T-helper 22 cell (primary cell): ENCODE results near the gene SPINT1.
A peak's percentile ranks its signal among the peaks of the same experiment; 100 is the strongest.
"Not testable (repeated sequence)": the region's sequence is repeated elsewhere in the genome, so short reads cannot be mapped to it uniquely, and the experiment has no call there.

Experiments
- DNase-seq: peaks from one replicate; pipeline ENCODE4 v3.0.0-alpha.2; 2020; ENCODE audit warnings: low read depth

Gene SPINT1

GRCh38 chr15:40859206-40859851 is 15.5 kb downstream of the SPINT1 start:
- DNase-seq = peak; percentile 52

DNA sequence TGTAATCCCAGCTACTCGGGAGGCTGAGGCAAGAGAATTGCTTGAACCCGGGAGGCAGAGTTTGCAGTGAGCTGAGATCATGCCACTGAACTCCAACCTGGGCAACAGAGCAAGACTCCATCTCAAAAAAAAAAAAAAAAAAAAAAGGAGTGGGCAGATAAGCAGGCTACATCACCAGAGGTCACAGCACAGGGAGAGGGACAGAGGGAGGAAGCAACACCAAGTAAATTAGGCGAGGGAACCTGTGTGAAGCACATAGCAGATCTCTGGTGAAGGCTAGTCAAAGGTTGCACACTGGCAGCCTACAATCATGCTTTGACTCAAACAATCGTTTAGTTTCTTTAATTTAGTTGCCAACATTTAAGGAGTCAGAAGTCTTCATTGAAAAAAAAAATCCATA is 17.3 kb downstream of the SPINT1 start:
- not testable (repeated sequence) for DNase-seq

- no peak for DNase-seq
Measured at GRCh38 chr15:40863660-40864270, 19.9 kb downstream of the SPINT1 start.

GRCh38 chr15:40867199-40867598 is 23.4 kb downstream of the SPINT1 start:
- DNase-seq = no peak

DNA sequence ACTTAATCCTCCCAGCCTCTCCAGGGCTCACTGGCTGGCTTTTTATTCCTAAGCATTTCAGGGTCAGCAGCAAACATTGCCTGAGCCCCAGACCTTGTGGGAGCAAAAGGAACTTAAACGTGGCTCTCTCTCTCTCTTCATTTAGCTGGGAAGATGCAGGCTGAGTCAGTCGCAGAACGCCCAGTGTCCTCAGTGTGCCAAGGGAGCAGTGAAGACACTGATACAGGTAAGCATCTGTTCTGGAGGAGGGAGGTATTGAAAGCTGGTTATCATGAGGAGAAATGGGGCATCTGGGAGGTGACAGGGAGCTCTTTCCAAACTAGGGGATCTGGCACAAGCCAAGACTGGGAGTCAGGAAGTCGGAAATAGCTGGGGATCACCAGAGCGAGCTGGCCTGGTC is 25.8 kb downstream of the SPINT1 start:
- DNase-seq = no peak

GRCh38 chr15:40870716-40871115 is 26.9 kb downstream of the SPINT1 start:
- DNase-seq = no peak

DNA sequence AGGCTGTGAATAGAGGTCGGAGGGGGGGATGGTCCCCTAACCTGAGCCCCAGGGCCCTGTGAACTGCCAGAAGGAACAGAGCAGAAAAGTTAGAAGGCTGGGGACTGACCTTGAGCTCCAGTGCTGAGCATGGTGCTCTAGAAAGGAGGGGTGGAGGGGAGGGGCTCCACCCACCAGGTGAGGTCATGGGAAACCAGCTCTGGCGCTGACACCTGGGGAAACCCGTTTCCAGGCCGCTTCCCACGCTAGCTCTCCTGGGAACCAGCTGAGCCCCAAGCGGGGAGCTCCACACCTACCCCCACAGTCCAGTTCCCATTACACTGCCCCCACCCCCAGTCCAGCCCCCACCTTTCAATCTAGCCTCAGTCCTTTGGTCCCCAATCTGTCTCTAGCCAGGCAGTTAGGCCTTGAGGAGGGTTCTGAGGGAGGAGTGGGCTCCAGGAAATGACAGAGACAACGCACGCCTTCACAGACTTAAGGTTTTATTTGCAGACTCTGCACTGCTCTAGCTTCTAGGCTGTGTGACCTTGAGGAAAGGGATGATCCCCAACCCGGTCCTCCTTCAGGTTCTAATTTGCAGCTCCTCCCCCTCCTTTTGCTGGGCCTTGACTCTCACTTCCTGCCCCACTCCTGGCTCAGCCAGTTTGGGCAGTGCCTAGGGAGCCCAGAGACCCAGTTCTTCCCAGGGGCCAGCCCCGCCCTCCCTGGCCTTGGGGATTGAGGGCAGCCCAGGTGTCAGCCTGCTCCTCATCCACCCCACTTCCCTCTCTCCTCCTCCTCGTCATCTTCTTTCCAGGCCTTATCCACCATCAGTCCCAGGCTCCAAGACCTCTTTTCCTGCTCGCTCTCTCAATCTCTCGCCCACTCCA is 28.1 kb downstream of the SPINT1 start:
- DNase-seq = no peak

DNA sequence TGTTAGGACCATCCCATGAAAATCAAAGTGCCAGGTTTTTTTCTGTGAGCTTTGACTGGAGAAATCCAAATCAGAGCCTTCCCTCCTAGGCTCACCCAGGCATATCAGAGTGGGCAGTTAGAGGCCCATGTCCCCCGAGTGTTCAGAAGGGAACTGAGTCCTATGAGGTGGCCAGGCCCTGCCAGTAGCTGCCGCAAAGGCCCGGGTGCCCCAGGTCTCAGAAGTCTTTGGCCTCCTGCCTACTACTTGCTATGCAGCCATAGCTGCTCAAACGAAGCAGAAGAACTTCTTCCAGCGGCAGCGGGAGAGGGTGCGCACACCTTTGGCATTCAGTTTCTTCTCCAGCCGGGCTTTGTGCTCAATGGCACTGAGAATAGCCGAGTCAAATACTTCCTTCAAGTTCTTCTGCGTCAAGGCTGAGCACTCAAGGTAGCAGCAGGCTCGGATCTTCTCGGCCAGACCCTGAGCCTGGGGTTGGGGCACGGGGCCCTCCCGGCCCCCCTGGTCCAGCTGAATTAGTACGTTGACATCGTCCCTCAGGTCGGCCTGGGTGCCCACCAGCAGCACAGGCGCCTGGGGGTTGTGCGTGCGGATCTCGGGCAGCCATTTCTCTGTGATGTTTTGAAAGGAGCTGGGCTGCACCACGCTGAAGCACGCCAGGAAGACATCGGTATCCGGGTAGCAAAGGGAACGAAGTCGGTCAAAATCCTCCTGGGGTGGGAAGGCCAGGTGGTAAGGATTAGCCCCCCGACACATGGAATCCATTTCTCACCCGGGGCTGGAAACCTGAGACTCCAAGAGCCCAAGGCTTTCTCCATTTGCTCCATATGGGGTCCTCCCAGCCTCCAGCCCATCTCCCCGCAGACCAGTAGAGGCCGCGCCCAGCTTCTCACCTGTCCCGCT is 29.2 kb downstream of the SPINT1 start:
- no peak for DNase-seq

- DNase-seq = peak; percentile 48
Measured at GRCh38 chr15:40873694-40874561, 30.1 kb downstream of the SPINT1 start, which contains the start of gene RHOV. TSS of gene RHOV (minus strand) at chr15:40874234. CDS start at chr15:40874139, 95 bp downstream.

GRCh38 chr15:40875991-40876730 is 32.3 kb downstream of the SPINT1 start:
- DNase-seq = no peak

DNA sequence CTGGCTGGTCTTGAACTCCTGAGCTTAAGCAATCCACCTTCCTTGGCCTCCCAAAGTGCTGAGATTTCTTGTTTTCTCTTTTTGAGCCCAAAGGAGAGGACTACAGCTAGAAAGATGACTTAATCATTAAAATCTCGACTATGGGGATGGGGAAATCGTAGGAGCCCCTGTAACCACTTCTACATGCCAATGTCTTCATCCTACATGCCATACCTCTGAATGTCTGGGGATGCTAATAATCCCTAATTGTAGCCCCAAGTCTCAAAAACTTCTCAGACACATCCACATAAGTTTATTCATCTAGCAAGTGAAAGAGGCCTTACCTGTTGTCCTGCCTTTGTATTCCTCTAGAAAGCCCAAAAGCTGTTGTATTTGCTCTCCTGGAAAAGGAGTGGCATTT is 33.8 kb downstream of the SPINT1 start:
- no peak for DNase-seq

- DNase-seq = no peak
Measured at GRCh38 chr15:40878785-40879184, 34.9 kb downstream of the SPINT1 start.

GRCh38 chr15:40879609-40880008 is 35.8 kb downstream of the SPINT1 start:
- DNase-seq = no peak

GRCh38 chr15:40881351-40881750 is 37.5 kb downstream of the SPINT1 start:
- DNase-seq = no peak

DNA sequence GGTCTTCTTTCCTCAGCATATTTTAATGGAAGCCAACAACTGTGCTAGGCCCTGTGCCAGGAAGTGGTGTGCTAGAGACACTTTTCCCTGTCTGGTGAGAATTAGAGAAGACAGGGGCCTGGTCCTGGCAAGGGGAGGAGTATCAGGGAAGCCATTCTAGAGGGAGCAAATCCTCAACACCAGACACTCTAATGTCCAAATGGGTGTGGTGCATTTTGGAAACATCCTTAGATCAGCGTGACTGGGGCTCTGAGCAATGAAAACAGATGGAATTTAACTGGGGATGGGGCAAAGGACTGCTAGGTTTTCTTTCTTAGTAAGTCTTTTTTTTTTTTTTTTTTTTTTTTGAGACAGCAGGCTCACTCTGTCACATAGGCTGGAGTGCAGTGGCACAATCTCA is 42.7 kb downstream of the SPINT1 start:
- no peak for DNase-seq

DNA sequence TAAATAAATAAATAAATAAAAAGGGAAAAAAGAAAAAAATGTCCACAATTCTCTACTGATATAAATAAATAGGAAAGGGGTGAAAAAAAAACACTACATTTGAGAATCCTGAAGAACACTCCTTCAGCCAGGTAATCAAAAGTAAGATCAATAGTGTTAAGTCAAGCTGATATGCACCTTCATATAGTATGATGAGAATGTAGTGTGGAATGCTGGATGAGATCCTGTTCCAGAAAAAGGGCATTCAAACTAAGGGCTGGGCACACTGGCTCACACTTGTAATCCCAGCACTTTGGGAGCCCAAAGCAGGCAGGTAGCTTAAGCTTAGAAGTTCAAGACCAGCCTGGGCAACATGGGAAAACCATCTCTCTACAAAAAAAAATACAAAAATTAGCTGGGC is 45.3 kb downstream of the SPINT1 start:
- no peak for DNase-seq

DNA sequence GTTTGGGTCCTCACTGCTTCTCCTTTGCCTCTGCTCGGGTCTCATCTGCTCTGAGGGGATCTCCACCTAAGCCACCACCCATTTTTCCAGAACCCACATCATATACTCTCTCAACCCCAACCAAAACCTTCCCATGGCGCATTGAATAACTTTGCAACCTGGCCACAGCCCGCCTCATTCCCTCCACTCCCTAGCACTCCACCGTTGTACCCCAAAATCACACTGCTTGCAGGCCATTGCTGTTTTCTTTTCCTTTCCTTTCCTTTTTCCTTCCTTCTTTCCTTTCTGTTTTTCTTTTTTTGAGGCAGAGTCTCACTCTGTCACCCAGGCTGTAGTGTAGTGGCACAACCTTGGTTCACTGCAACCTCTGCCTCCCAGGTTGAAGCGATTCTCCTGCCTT is 47.3 kb downstream of the SPINT1 start:
- no peak for DNase-seq

DNA sequence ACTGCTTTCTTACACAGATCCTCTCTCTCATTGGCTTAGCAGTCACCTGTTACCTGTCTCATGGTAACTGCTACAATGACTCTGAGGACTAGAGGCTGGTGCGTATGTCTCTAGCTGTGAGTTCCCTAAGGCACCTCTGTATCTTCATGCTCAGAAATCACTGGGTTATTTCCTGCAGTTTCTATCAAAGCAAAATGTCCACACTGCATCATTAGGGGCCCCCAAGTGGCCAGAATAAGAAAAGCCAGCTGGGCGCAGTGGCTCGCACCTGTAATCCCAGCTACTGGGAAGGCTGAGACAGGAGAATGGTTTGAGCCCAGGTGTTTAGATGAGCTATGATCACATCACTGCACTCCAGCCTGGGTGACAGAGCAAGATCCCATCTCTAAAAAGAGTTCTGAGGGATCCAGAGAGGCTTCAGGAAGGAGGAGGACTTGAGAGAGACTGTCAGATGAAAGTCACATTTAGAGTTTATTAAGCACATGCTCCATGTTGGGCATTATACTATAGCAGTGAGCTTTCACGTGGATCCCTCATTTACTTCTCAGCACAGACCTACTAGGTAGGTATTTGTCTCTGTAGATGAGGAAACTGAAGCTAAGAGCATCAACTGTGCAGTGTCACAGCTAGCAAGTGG is 48.1 kb downstream of the SPINT1 start:
- no peak for DNase-seq

DNA sequence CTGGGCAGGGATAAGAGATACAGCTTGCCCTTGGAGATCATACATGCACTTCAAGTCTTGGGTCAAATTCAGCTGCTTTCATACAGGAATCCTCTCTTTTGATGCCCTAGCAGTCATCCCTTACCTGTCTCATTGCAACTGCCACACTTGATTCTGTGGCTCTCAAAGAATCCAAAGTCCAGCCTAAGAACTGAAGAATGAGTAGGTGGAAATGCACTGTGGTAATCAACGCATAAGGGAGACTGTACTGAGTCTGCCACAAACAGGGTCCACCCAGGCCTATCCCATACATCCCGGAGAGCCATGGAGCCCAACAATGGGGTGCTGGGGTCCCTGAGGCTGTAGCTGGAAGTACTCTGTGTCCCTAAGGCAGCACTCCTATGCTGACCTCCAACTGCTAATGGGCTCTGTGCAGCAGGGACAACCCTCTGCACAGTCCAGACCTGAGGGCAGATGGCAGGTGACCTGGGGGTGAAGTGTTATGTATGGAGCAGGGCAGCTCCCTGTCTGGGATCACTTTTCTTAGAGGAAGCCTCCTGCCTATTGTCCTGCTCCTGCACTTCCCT is 48.7 kb downstream of the SPINT1 start:
- DNase-seq = no peak
